GM23248 (cell line): Measurements from ENCODE around the gene UBAC2. TPM values are rescaled to one million over a fixed set of nuclear protein-coding genes. Genes with fewer than 3 reads are reported as not detected.

Source experiments
- DNase-seq: peaks from one replicate; pipeline ENCODE4 v3.0.0-alpha.2; 2015
- H2AFZ ChIP-seq: fragments of 200-600 bp; sonication (generic); 2 replicates; pipeline ENCODE4 v1.6.1; 2016; ENCODE audit warnings: antibody characterized with exemption
- H3F3A ChIP-seq: fragments of 200-600 bp; sonication (generic); 2 replicates; pipeline ENCODE4 v1.6.1; 2016; ENCODE audit warnings: mild to moderate bottlenecking, antibody characterized with exemption, mixed run types; ENCODE audit not compliant: insufficient read depth
- H3K27ac ChIP-seq: fragments of 200-600 bp; sonication (generic); 2 replicates; pipeline ENCODE4 v1.5.1; 2016; ENCODE audit warnings: mild to moderate bottlenecking
- H3K27me3 ChIP-seq: fragments of 200-600 bp; sonication (generic); replicated peaks from 2 replicates; pipeline ENCODE4 v1.6.1; 2016; ENCODE audit warnings: mild to moderate bottlenecking; ENCODE audit not compliant: insufficient read depth
- H3K36me3 ChIP-seq: fragments of 200-600 bp; sonication (generic); 2 replicates; pipeline ENCODE4 v1.6.1; 2016; ENCODE audit warnings: low read depth, mild to moderate bottlenecking
- H3K4me1 ChIP-seq: fragments of 200-600 bp; sonication (generic); 2 replicates; pipeline ENCODE4 v1.6.1; 2016; ENCODE audit warnings: mild to moderate bottlenecking; ENCODE audit not compliant: insufficient read depth
- H3K4me2 ChIP-seq: fragments of 200-600 bp; sonication (generic); one replicate; pipeline ENCODE4 v1.6.1; 2016; ENCODE audit warnings: mild to moderate bottlenecking; ENCODE audit not compliant: unreplicated experiment
- H3K4me3 ChIP-seq: fragments of 200-600 bp; sonication (generic); 2 replicates; pipeline ENCODE4 v1.5.1; 2016; ENCODE audit warnings: mild to moderate bottlenecking
- H3K79me2 ChIP-seq: fragments of 200-600 bp; sonication (generic); 2 replicates; pipeline ENCODE4 v1.6.1; 2016; ENCODE audit warnings: mild to moderate bottlenecking; ENCODE audit not compliant: insufficient read depth
- H3K9ac ChIP-seq: fragments of 200-600 bp; sonication (generic); 2 replicates; pipeline ENCODE4 v1.6.1; 2016; ENCODE audit warnings: mild to moderate bottlenecking
- H3K9me2 ChIP-seq: fragments of 200-600 bp; sonication (generic); 2 replicates; pipeline ENCODE4 v1.6.1; 2016; ENCODE audit warnings: mixed run types, mild to moderate bottlenecking, moderate library complexity; ENCODE audit not compliant: insufficient read depth
- H3K9me3 ChIP-seq: fragments of 200-600 bp; sonication (generic); one replicate; pipeline ENCODE4 v1.6.1; 2017; ENCODE audit warnings: low read depth
- H4K20me1 ChIP-seq: fragments of 200-600 bp; sonication (generic); 2 replicates; pipeline ENCODE4 v1.6.0; 2016; ENCODE audit not compliant: insufficient read depth
- EZH2 ChIP-seq: fragments of 200-600 bp; sonication (generic); IDR thresholded peaks from 2 replicates; pipeline ENCODE4 v1.6.1; 2018; ENCODE audit warnings: antibody characterized with exemption, mild to moderate bottlenecking; ENCODE audit not compliant: insufficient read depth, poor library complexity, severe bottlenecking
- EZH2phosphoT487 ChIP-seq: fragments of 200-600 bp; sonication (generic); IDR thresholded peaks from 2 replicates; pipeline ENCODE4 v1.6.1; 2018; ENCODE audit warnings: antibody characterized with exemption, moderate library complexity, mild to moderate bottlenecking, low read depth; ENCODE audit not compliant: insufficient read depth
- WGBS, 2 experiments: methylation state at CpG; one replicate each; pipeline ENCODE4 v1.1.6; 2015 to 2017; ENCODE audit warnings: low lambda C conversion rate in 2 of 2, low coverage in 1 of 2; ENCODE audit errors: missing lambda C conversion rate in 2 of 2; 5-methylcytosine and 5-hydroxymethylcytosine counted together
- in situ Hi-C: fragments of 300-500 bp; cut with MboI; formaldehyde crosslinking; loops from 2 replicates; pipeline ENCODE4 v1.15.0; 2020
- polyA plus RNA-seq: library from polyadenylated mRNA; unstranded; fragments of >200 nt; fragmentation: Nextera tagmentation; extraction: Ambion mirVana; gene quantifications from 2 replicates; pipeline ENCODE4 v1.2.1, GENCODE V29; 2016
- total RNA-seq: library from RNA; depleted of rRNA; stranded (reverse); fragments of >200 nt; shearing (Covaris generic); gene quantifications from 2 replicates; pipeline ENCODE4 v1.2.3, GENCODE V29; 2014

The UBAC2 gene
- total and polyA plus RNA-seq, 2 experiments from 2014 or later = 66.1 to 95.9 TPM

GRCh38 chr13:99276706-99277105, 76.1 kb downstream of the UBAC2 start:
- H3K27me3 ChIP-seq = no peaks in the 10 kb centered on the region
- WGBS, 2 experiments = 100% methylated on average over 2 of the region's 2 CpGs
- peaks cover 30% of the 10 kb centered on the region for H3F3A ChIP-seq
- no peaks in the 10 kb centered on the region for H3K9me2 ChIP-seq
- no peak overlapping the region for H3K9ac ChIP-seq
- no peak overlapping the region for H3K4me2 ChIP-seq
- no peaks in the 10 kb centered on the region for H3K9me3 ChIP-seq
- no peaks in the 10 kb centered on the region for H3K36me3 ChIP-seq
- peaks cover 26% of the 10 kb centered on the region for H3K4me1 ChIP-seq
- no peak overlapping the region for H3K27ac ChIP-seq
- H4K20me1 ChIP-seq = 0 out of 2 replicates have a peak, but pooled peaks cover 3% of the 10 kb centered on the region
- no peak for DNase-seq
- in situ Hi-C loops = no loop called here
- H3K79me2 ChIP-seq = peaks cover 6% of the 10 kb centered on the region; the same call in 1 of the 2 replicates
- H3K4me3 ChIP-seq = no peak overlapping the region
- H2AFZ ChIP-seq = no peak overlapping the region
- TF ChIP-seq EZH2phosphoT487 = no peak
- TF ChIP-seq EZH2 = no peak

GRCh38 chr13:99277629-99278028, 77.0 kb downstream of the UBAC2 start:
- no peak overlapping the region for H3K27ac ChIP-seq
- H3K4me2 ChIP-seq = no peak overlapping the region
- H3K27me3 ChIP-seq = no peaks in the 10 kb centered on the region
- peaks cover 3% of the 10 kb centered on the region; the same call in 1 of the 2 replicates for H4K20me1 ChIP-seq
- H3F3A ChIP-seq = peaks cover 39% of the 10 kb centered on the region
- DNase-seq = no peak
- no peaks in the 10 kb centered on the region for H3K9me3 ChIP-seq
- H3K4me3 ChIP-seq = no peak overlapping the region
- H3K79me2 ChIP-seq = peaks cover 6% of the 10 kb centered on the region; the same call in 1 of the 2 replicates
- H3K9me2 ChIP-seq = no peaks in the 10 kb centered on the region
- in situ Hi-C loops = no loop called here
- peaks cover 36% of the 10 kb centered on the region for H3K4me1 ChIP-seq
- no peak overlapping the region for H3K9ac ChIP-seq
- no peak for TF ChIP-seq EZH2phosphoT487
- TF ChIP-seq EZH2 = no peak
- no peak overlapping the region for H2AFZ ChIP-seq
- no peaks in the 10 kb centered on the region for H3K36me3 ChIP-seq
- WGBS, 2 experiments = 92 to 97% methylated on average over 4 of the region's 4 CpGs

- H4K20me1 ChIP-seq = peaks cover 6% of the 10 kb centered on the region; the same call in 1 of the 2 replicates
- no peaks in the 10 kb centered on the region for H3K9me2 ChIP-seq
- peaks cover 41% of the 10 kb centered on the region for H3K4me1 ChIP-seq
- H3F3A ChIP-seq = peaks cover 45% of the 10 kb centered on the region
- no peak overlapping the region for H3K4me3 ChIP-seq
- 89 to 92% methylated on average over 5 of the region's 5 CpGs for WGBS, 2 experiments
- H3K9ac ChIP-seq = no peak overlapping the region
- no peak overlapping the region for H3K27ac ChIP-seq
- H3K27me3 ChIP-seq = no peaks in the 10 kb centered on the region
- TF ChIP-seq EZH2 (no peak), EZH2phosphoT487 (no peak)
- H3K79me2 ChIP-seq = peaks cover 6% of the 10 kb centered on the region; the same call in 1 of the 2 replicates
- no peak overlapping the region for H3K4me2 ChIP-seq
- H2AFZ ChIP-seq = no peak overlapping the region
- in situ Hi-C loops = no loop called here
- H3K36me3 ChIP-seq = no peaks in the 10 kb centered on the region
- H3K9me3 ChIP-seq = no peaks in the 10 kb centered on the region
- DNase-seq = no peak
Observed at GRCh38 chr13:99278200-99278599, 77.5 kb downstream of the UBAC2 start.

GRCh38 chr13:99278843-99279242, 78.2 kb downstream of the UBAC2 start:
- Histone ChIP-seq H3K9ac (no peak overlapping the region), H3K4me3 (no peak overlapping the region), H3K27ac (no peak overlapping the region), H2AFZ (no peak overlapping the region), H3K27me3 (no peaks in the 10 kb centered on the region), H3K9me3 (no peaks in the 10 kb centered on the region), H3K36me3 (no peaks in the 10 kb centered on the region), H3K9me2 (no peaks in the 10 kb centered on the region), H3F3A (peaks cover 46% of the 10 kb centered on the region), H3K4me1 (peaks cover 47% of the 10 kb centered on the region), H3K4me2 (no peak overlapping the region), H4K20me1 (peaks cover 6% of the 10 kb centered on the region; the same call in 1 of the 2 replicates), H3K79me2 (peaks cover 6% of the 10 kb centered on the region; the same call in 1 of the 2 replicates)
- in situ Hi-C loops = no loop called here
- TF ChIP-seq EZH2phosphoT487 (no peak), EZH2 (no peak)
- 99% methylated on average over 3 of the region's 3 CpGs for WGBS, 2 experiments
- DNase-seq = no peak
